Mesothelial cell of epicardium (in vitro differentiated cells): ENCODE results near the gene DIP2C. TPM values are rescaled to one million over a fixed set of nuclear protein-coding genes. Genes with fewer than 3 reads are reported as not detected.
"Not testable (repeated sequence)": the region's sequence is repeated elsewhere in the genome, so short reads cannot be mapped to it uniquely, and the experiment has no call there.

Source experiments
- DNase-seq, 2 experiments: peaks; one replicate each; pipeline ENCODE4 v3.0.0; 2021; ENCODE audit warnings: low spot score in 2 of 2; ENCODE audit not compliant: unreplicated experiment in 2 of 2
- H3K27ac Mint-ChIP-seq: 2 replicates; pipeline ENCODE4 v1.8.0; 2021; ENCODE audit warnings: mixed read lengths
- H3K27me3 Mint-ChIP-seq: 2 replicates; pipeline ENCODE4 v1.8.0; 2021; ENCODE audit warnings: low read depth, mixed read lengths
- H3K36me3 Mint-ChIP-seq: 2 replicates; pipeline ENCODE4 v1.8.0; 2021; ENCODE audit warnings: mixed read lengths
- H3K4me1 Mint-ChIP-seq: 2 replicates; pipeline ENCODE4 v1.8.0; 2021; ENCODE audit warnings: mixed read lengths
- H3K4me3 Mint-ChIP-seq: 2 replicates; pipeline ENCODE4 v1.8.0; 2021; ENCODE audit warnings: mild to moderate bottlenecking, moderate library complexity, mixed read lengths
- H3K9me3 Mint-ChIP-seq: 2 replicates; pipeline ENCODE4 v1.8.0; 2021; ENCODE audit warnings: mixed read lengths
- total RNA-seq: library from RNA; stranded (reverse); gene quantifications from 3 replicates; pipeline ENCODE4 v1.2.1, GENCODE V29; 2021
- TF ChIP-seq, protein P1 (sequence below): fragments of 200-600 bp; sonication (generic); IDR thresholded peaks from one replicate; pipeline ENCODE4 v1.5.0; 2021; ENCODE audit warnings: antibody characterized with exemption; ENCODE audit not compliant: unreplicated experiment

Gene DIP2C
- total RNA-seq, 1 donor from 2014 or later: 30.3 TPM

GRCh38 chr10:655184-655583, 34.3 kb downstream of the DIP2C start:
- no peak for DNase-seq
- TF ChIP-seq, protein P1, sequence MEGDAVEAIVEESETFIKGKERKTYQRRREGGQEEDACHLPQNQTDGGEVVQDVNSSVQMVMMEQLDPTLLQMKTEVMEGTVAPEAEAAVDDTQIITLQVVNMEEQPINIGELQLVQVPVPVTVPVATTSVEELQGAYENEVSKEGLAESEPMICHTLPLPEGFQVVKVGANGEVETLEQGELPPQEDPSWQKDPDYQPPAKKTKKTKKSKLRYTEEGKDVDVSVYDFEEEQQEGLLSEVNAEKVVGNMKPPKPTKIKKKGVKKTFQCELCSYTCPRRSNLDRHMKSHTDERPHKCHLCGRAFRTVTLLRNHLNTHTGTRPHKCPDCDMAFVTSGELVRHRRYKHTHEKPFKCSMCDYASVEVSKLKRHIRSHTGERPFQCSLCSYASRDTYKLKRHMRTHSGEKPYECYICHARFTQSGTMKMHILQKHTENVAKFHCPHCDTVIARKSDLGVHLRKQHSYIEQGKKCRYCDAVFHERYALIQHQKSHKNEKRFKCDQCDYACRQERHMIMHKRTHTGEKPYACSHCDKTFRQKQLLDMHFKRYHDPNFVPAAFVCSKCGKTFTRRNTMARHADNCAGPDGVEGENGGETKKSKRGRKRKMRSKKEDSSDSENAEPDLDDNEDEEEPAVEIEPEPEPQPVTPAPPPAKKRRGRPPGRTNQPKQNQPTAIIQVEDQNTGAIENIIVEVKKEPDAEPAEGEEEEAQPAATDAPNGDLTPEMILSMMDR: no peak
- Mint-ChIP-seq H3K4me1 (peaks cover 32% of the 10 kb centered on the region), H3K9me3 (no peaks in the 10 kb centered on the region), H3K4me3 (no peak overlapping the region), H3K27me3 (no peaks in the 10 kb centered on the region), H3K36me3 (no peaks in the 10 kb centered on the region), H3K27ac (no peak overlapping the region)

DNA sequence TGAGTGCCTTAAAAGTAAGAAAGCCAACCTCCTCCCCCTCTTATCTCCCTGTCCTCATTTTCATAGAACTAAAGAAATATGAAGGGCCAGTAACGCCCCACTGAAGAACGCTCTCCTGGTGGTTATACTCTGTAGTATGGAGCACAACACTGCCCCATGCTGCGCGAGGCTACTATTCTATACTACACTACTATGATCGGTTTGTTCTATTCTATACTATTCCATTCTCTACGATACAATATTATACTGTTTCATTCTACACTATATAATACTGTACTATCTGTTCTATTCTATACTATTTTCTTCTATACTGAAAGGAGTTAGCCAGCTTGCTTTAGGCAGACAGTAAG, 34.8 kb downstream of the DIP2C start:
- Mint-ChIP-seq H3K4me3 (no peak overlapping the region), H3K4me1 (peaks cover 34% of the 10 kb centered on the region), H3K36me3 (no peaks in the 10 kb centered on the region), H3K9me3 (no peaks in the 10 kb centered on the region), H3K27ac (no peak overlapping the region), H3K27me3 (no peaks in the 10 kb centered on the region)
- DNase-seq: no peak
- TF ChIP-seq, protein P1: no peak

GRCh38 chr10:653991-654646, 35.3 kb downstream of the DIP2C start:
- Mint-ChIP-seq H3K27ac (no peak overlapping the region), H3K4me1 (peaks cover 29% of the 10 kb centered on the region), H3K4me3 (no peak overlapping the region), H3K9me3 (no peaks in the 10 kb centered on the region), H3K36me3 (no peaks in the 10 kb centered on the region), H3K27me3 (no peaks in the 10 kb centered on the region)
- TF ChIP-seq, protein P1: no peak
- DNase-seq: no peak

- H3K36me3 Mint-ChIP-seq, DNase-seq, H3K9me3 Mint-ChIP-seq, H3K4me3 Mint-ChIP-seq, H3K27me3 Mint-ChIP-seq, H3K27ac Mint-ChIP-seq: not testable (repeated sequence)
- peaks cover 24% of the 10 kb centered on the region for H3K4me1 Mint-ChIP-seq
Observed at GRCh38 chr10:652832-653459, 36.5 kb downstream of the DIP2C start.

GRCh38 chr10:652233-652632, 37.2 kb downstream of the DIP2C start:
- no peak overlapping the region for H3K27ac Mint-ChIP-seq
- H3K4me3 Mint-ChIP-seq: no peak overlapping the region
- no peaks in the 10 kb centered on the region for H3K27me3 Mint-ChIP-seq
- H3K4me1 Mint-ChIP-seq: peaks cover 24% of the 10 kb centered on the region
- no peaks in the 10 kb centered on the region for H3K36me3 Mint-ChIP-seq
- no peaks in the 10 kb centered on the region for H3K9me3 Mint-ChIP-seq
- no peak for DNase-seq
- TF ChIP-seq, protein P1: no peak

DNA sequence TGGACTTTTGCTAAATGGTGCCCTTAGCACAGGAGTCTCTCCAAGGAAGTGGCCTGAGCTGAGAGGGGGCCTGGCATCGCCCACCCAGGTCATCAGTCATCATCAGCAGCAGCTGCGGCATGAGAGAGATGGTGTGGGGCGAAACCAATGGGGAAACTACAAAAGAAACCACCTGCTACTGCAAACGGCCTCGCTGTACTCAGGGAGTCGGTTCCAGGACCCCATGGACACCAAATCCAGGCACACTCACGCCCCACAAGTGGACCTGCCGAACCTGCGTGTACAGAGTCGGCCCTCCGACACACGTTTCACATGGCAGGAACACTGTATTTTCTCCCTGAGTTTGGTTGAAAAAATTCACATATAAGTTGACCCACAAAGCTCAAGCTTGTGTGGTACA, 37.8 kb downstream of the DIP2C start:
- DNase-seq: no peak
- no peaks in the 10 kb centered on the region for H3K9me3 Mint-ChIP-seq
- H3K36me3 Mint-ChIP-seq: no peaks in the 10 kb centered on the region

More for the DNA sequence above, 37.8 kb downstream of the DIP2C start:
- TF ChIP-seq, protein P1: no peak
- H3K27me3 Mint-ChIP-seq: no peaks in the 10 kb centered on the region
- H3K4me1 Mint-ChIP-seq: peaks cover 24% of the 10 kb centered on the region
- H3K4me3 Mint-ChIP-seq: no peak overlapping the region
- no peak overlapping the region for H3K27ac Mint-ChIP-seq
